CD4-positive, alpha-beta T cell treated with Interleukin-21 for 1 hour (primary cell): ENCODE results near the gene GPR32.
"Not testable (repeated sequence)": the region's sequence is repeated elsewhere in the genome, so short reads cannot be mapped to it uniquely, and the experiment has no call there.

Experiments
- DNase-seq: peaks from one replicate; pipeline ENCODE4 v3.0.0-alpha.2; 2020

GPR32 gene

GRCh38 chr19:50770164-50770563 is at the start of gene GPR32:
Gene GPR32, plus strand, starts transcription at chr19:50770464. Its CDS starts 137 bp downstream, at chr19:50770601.
- not testable (repeated sequence) for DNase-seq

- no peak for DNase-seq
Observed at GRCh38 chr19:50720921-50721381, 49.3 kb upstream of the GPR32 start.

GRCh38 chr19:50721441-50722137 is 48.7 kb upstream of the GPR32 start:
- no peak for DNase-seq

- DNase-seq = no peak
Observed at GRCh38 chr19:50722201-50723013, 47.9 kb upstream of the GPR32 start.

GRCh38 chr19:50723069-50723468 is 47.2 kb upstream of the GPR32 start, which contains the start of gene CLEC11A:
Gene CLEC11A, plus strand, starts transcription at chr19:50723364. Its CDS starts 162 bp downstream, at chr19:50723526.
- no peak for DNase-seq

- no peak for DNase-seq
Observed at GRCh38 chr19:50723735-50724521, 46.3 kb upstream of the GPR32 start.

GRCh38 chr19:50724522-50725217 is 45.6 kb upstream of the GPR32 start:
- DNase-seq = peak; percentile 94

- no peak for DNase-seq
Observed at GRCh38 chr19:50725218-50725910, 44.9 kb upstream of the GPR32 start.

GRCh38 chr19:50725911-50726230 is 44.4 kb upstream of the GPR32 start:
- DNase-seq = no peak

GRCh38 chr19:50728084-50728737 is 42.1 kb upstream of the GPR32 start:
- peak; percentile 63 for DNase-seq

GRCh38 chr19:50729894-50730293 is 40.4 kb upstream of the GPR32 start:
- DNase-seq = no peak

- DNase-seq = no peak
Observed at GRCh38 chr19:50735869-50736268, 34.4 kb upstream of the GPR32 start.

GRCh38 chr19:50736338-50736737 is 33.9 kb upstream of the GPR32 start:
- no peak for DNase-seq

GRCh38 chr19:50739132-50739913 is 30.9 kb upstream of the GPR32 start:
- no peak for DNase-seq

- DNase-seq = no peak
Observed at GRCh38 chr19:50739914-50740426, 30.3 kb upstream of the GPR32 start.

GRCh38 chr19:50741179-50741933 is 28.9 kb upstream of the GPR32 start:
- no peak for DNase-seq

GRCh38 chr19:50743537-50743936 is 26.7 kb upstream of the GPR32 start:
- no peak for DNase-seq

GRCh38 chr19:50745221-50745620 is 25.0 kb upstream of the GPR32 start:
- no peak for DNase-seq

- DNase-seq = not testable (repeated sequence)
Observed at GRCh38 chr19:50747141-50747540, 23.1 kb upstream of the GPR32 start.

GRCh38 chr19:50749490-50749889 is 20.8 kb upstream of the GPR32 start:
- no peak for DNase-seq
